SK-N-SH (cell line): ENCODE data around the gene MYLK2. TPM values are rescaled to one million over a fixed set of nuclear protein-coding genes. Genes with fewer than 3 reads are reported as not detected.
A peak's percentile ranks its signal among the peaks of the same experiment; 100 is the strongest.

Experiments
- CTCF ChIA-PET: fragments of 300-600, 350-600 bp; formaldehyde crosslinking; extraction: SDS; loops from one replicate; lab custom pipeline; 2021; lab: Yijun Ruan, JAX
- POLR2A ChIA-PET: fragments of 350-600 bp; sonication (Branson Sonifier 250); formaldehyde crosslinking; extraction: SDS; loops from one replicate; lab custom pipeline; 2020; ENCODE audit warnings: antibody characterized with exemption, inconsistent platforms; lab: Yijun Ruan, JAX
- DNase-seq: peaks from one replicate; pipeline ENCODE4 v3.0.0; 2012
- H2AFZ ChIP-seq: fragments of 200-600 bp; sonication (generic); 2 replicates; pipeline ENCODE4 v1.8.1; 2016; ENCODE audit warnings: antibody characterized with exemption, mild to moderate bottlenecking, low read depth
- H3F3A ChIP-seq: fragments of 200-600 bp; sonication (generic); replicated peaks from 2 replicates; pipeline ENCODE3; 2016; ENCODE audit warnings: antibody characterized with exemption, mild to moderate bottlenecking; ENCODE audit not compliant: insufficient read depth
- H3K27ac ChIP-seq, 2 experiments: fragments of 200-500 bp in 1 of 2; fragments of 200-600 bp in 1 of 2; sonication (Bioruptor generic) in 1 of 2; sonication (generic), shearing (Covaris generic) in 1 of 2; 2 replicates each; pipeline versions ENCODE4 v1.5.1 to v1.6.1; 2014 to 2016; ENCODE audit warnings: low read depth in 2 of 2, inconsistent platforms in 1 of 2, low read length in 1 of 2, mild to moderate bottlenecking in 1 of 2, mixed read lengths in 1 of 2
- H3K27me3 ChIP-seq: fragments of 200-600 bp; sonication (generic), shearing (Covaris generic); 2 replicates; pipeline ENCODE4 v1.6.1; 2016; ENCODE audit warnings: mixed run types; ENCODE audit not compliant: insufficient read depth
- H3K36me3 ChIP-seq, 2 experiments: fragments of 200-500 bp in 1 of 2; fragments of 200-600 bp in 1 of 2; sonication (Bioruptor generic) in 1 of 2; sonication (generic) in 1 of 2; replicated peaks in 1 of 2; 2 replicates each; pipeline versions ENCODE3 to v1.5.1; 2014 to 2016; ENCODE audit warnings: low read length in 1 of 2, mild to moderate bottlenecking in 1 of 2; ENCODE audit not compliant: insufficient read depth in 2 of 2, control insufficient read depth in 1 of 2
- H3K4me1 ChIP-seq, 2 experiments: fragments of 200-500 bp in 1 of 2; fragments of 200-600 bp in 1 of 2; sonication (Bioruptor generic) in 1 of 2; sonication (generic), shearing (Covaris generic) in 1 of 2; 2 replicates each; pipeline versions ENCODE4 v1.5.1 to v1.6.1; 2014 to 2016; ENCODE audit warnings: low read depth in 1 of 2, low read length in 1 of 2, mixed run types in 1 of 2; ENCODE audit not compliant: insufficient read depth in 2 of 2, control insufficient read depth in 1 of 2
- H3K4me2 ChIP-seq: fragments of 200-600 bp; sonication (generic), shearing (Covaris generic); 2 replicates; pipeline ENCODE4 v1.6.1; 2017; ENCODE audit warnings: mixed run types
- H3K4me3 ChIP-seq, 2 experiments: fragments of 200-500 bp in 1 of 2; fragments of 200-600 bp in 1 of 2; sonication (Bioruptor generic) in 1 of 2; sonication (generic), shearing (Covaris generic) in 1 of 2; 2 replicates each; pipeline versions ENCODE4 v1.5.1 to v1.8.1; 2014 to 2016; ENCODE audit warnings: low read depth in 2 of 2, inconsistent platforms in 1 of 2, low read length in 1 of 2, mild to moderate bottlenecking in 1 of 2, mixed read lengths in 1 of 2, moderate library complexity in 1 of 2
- H3K79me2 ChIP-seq: fragments of 200-600 bp; sonication (generic); 2 replicates; pipeline ENCODE4 v1.8.1; 2017; ENCODE audit warnings: mild to moderate bottlenecking; ENCODE audit not compliant: insufficient read depth
- H3K9ac ChIP-seq: fragments of 200-600 bp; sonication (generic); 2 replicates; pipeline ENCODE4 v1.6.1; 2017; ENCODE audit warnings: mixed run types
- H3K9me2 ChIP-seq: fragments of 200-600 bp; sonication (generic); 2 replicates; pipeline ENCODE4 v1.6.1; 2017; ENCODE audit warnings: mixed run types
- H3K9me3 ChIP-seq: fragments of 200-600 bp; sonication (generic); 2 replicates; pipeline ENCODE4 v1.6.1; 2017; ENCODE audit warnings: mixed run types, mild to moderate bottlenecking, moderate library complexity
- H4K20me1 ChIP-seq: fragments of 200-600 bp; sonication (generic); 2 replicates; pipeline ENCODE4 v1.6.1; 2017; ENCODE audit warnings: mild to moderate bottlenecking, mixed run types; ENCODE audit not compliant: insufficient read depth
- CHD2 ChIP-seq: fragments of 150-350 bp; IDR thresholded peaks from 2 replicates; pipeline ENCODE4 v1.6.1; 2018; ENCODE audit warnings: low read length; ENCODE audit not compliant: partially characterized antibody
- EP300 ChIP-seq, 2 experiments: IDR thresholded peaks; 2 replicates each; pipeline versions ENCODE4 v1.4.0 to v1.6.1; 2012; ENCODE audit warnings: borderline replicate concordance in 1 of 2, low read depth in 1 of 2, low read length in 1 of 2
- EZH2phosphoT487 ChIP-seq: fragments of 200-600 bp; sonication (generic); IDR thresholded peaks from 2 replicates; pipeline ENCODE4 v1.6.1; 2017; ENCODE audit warnings: low read depth, mixed run types, mild to moderate bottlenecking, antibody characterized with exemption, moderate library complexity, borderline replicate concordance
- FOSL2 ChIP-seq: IDR thresholded peaks from 2 replicates; pipeline ENCODE4 v1.4.0; 2012; ENCODE audit warnings: low read depth, mild to moderate bottlenecking, moderate library complexity, borderline replicate concordance
- FOXJ3 ChIP-seq: sonication (generic); formaldehyde crosslinking; IDR thresholded peaks from 2 replicates; pipeline ENCODE4 v1.5.1; 2020; ENCODE audit warnings: mild to moderate bottlenecking, missing genetic modification reagents
- FOXM1 ChIP-seq: IDR thresholded peaks from 2 replicates; pipeline ENCODE4 v1.4.0; 2012; ENCODE audit warnings: low read depth, mild to moderate bottlenecking
- GABPA ChIP-seq: IDR thresholded peaks from 2 replicates; pipeline ENCODE4 v1.4.0; 2012; ENCODE audit warnings: low read depth, mild to moderate bottlenecking
- JUND ChIP-seq: IDR thresholded peaks from 2 replicates; pipeline ENCODE4 v1.4.0; 2012
- MAX ChIP-seq: IDR thresholded peaks from 2 replicates; pipeline ENCODE4 v1.4.0; 2012; ENCODE audit warnings: low read depth
- MEF2A ChIP-seq: IDR thresholded peaks from 2 replicates; pipeline ENCODE4 v1.4.0; 2012; ENCODE audit warnings: low read depth, borderline replicate concordance
- MXI1 ChIP-seq: IDR thresholded peaks from 2 replicates; pipeline ENCODE4 v1.6.1; 2012; ENCODE audit warnings: mild to moderate bottlenecking, low read depth, low read length, improper control_type of control experiment
- NFIC ChIP-seq: IDR thresholded peaks from 2 replicates; pipeline ENCODE4 v1.4.0; 2012; ENCODE audit warnings: borderline replicate concordance
- NRF1 ChIP-seq: IDR thresholded peaks from 2 replicates; pipeline ENCODE4 v1.6.1; 2012; ENCODE audit warnings: low read depth, mild to moderate bottlenecking, low read length
- POLR2AphosphoS5 ChIP-seq: IDR thresholded peaks from 2 replicates; pipeline ENCODE4 v1.6.1; 2012; ENCODE audit warnings: low read depth, low read length
- RCOR1 ChIP-seq: fragments of 150-350 bp; IDR thresholded peaks from 2 replicates; pipeline ENCODE4 v1.6.1; 2017; ENCODE audit warnings: antibody characterized with exemption, low read length
- RFX5 ChIP-seq: IDR thresholded peaks from 2 replicates; pipeline ENCODE4 v1.6.1; 2012; ENCODE audit warnings: mild to moderate bottlenecking, improper control_type of control experiment, low read length
- SMC3 ChIP-seq: IDR thresholded peaks from 2 replicates; pipeline ENCODE4 v1.6.1; 2012; ENCODE audit warnings: low read depth, low read length, improper control_type of control experiment
- TAF1 ChIP-seq: IDR thresholded peaks from 2 replicates; pipeline ENCODE4 v1.6.1; 2012; ENCODE audit warnings: low read depth, mild to moderate bottlenecking, low read length, moderate library complexity, borderline replicate concordance
- TEAD4 ChIP-seq: IDR thresholded peaks from 2 replicates; pipeline ENCODE4 v1.4.0; 2012; ENCODE audit warnings: mild to moderate bottlenecking, borderline replicate concordance; ENCODE audit not compliant: insufficient read depth
- USF1 ChIP-seq: IDR thresholded peaks from 2 replicates; pipeline ENCODE4 v1.4.0; 2012; ENCODE audit warnings: low read depth, borderline replicate concordance
- ZBTB33 ChIP-seq: IDR thresholded peaks from 2 replicates; pipeline ENCODE4 v1.4.0; 2012; ENCODE audit warnings: low read depth, borderline replicate concordance
- WGBS: methylation state at CpG from one replicate; pipeline ENCODE4 v1.1.6; 2017; ENCODE audit warnings: low lambda C conversion rate; 5-methylcytosine and 5-hydroxymethylcytosine counted together
- polyA plus RNA-seq, 3 experiments: library from polyadenylated mRNA; depleted of rRNA; stranded (reverse); fragments of >200 nt; gene quantifications; 2 replicates each; pipeline ENCODE4 v1.2.3, GENCODE V29; 2012

Gene MYLK2
- polyA plus RNA-seq, 1 of the 3 experiments (the other 2 are of a cell fraction), result 0.21 TPM

DNA sequence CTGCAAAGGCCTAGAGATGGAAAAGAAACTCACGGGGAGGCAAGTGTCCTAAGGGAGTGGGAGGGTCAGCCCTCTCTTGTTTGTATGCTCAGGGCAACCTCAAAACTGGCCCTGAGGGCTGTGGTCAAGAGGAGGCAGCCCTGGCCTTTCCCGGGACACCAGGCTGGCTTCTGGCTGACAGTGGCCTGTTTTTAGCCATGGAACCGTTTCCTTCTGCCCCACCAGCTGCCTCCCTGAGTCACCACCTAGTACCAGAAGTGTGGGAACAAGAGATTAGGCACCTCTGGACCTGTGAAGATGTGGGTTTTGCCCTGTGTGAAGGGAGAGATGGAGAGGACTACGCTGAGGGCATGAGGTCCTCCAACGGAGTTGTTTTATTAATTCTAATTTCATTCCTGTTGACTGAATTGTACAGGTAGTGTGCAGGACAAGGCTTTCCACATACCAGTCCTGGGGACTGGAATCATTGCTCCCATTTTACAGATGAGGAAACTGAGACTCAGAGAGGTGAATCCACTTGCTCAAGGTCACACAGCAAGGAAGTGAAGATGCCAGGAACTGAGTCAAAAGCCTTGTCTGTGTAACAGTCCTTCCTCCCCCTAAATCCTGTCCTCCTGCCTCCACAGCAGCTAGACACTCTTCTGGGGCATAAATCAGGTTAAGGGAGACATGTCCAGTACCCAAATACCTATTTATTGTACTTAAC is 20.8 kb downstream of the MYLK2 start:
- Histone ChIP-seq H3K9me2 (no peaks in the 10 kb centered on the region), H3K4me3 (no peak overlapping the region), H3K27me3 (no peaks in the 10 kb centered on the region), H3K36me3 (no peaks in the 10 kb centered on the region), H4K20me1 (no peaks in the 10 kb centered on the region), H3K79me2 (no peaks in the 10 kb centered on the region), H3K9ac (no peak overlapping the region), H3K9me3 (no peaks in the 10 kb centered on the region), H3K27ac (peak overlapping the region in 1 of 2 experiments; percentile 76; a peak in 2 of 4 replicates), H3K4me1 (peaks cover 60 to 65% of the 10 kb centered on the region in 2 experiments), H3F3A (peaks cover 39% of the 10 kb centered on the region), H2AFZ (no peak overlapping the region), H3K4me2 (no peak overlapping the region)
- no peak for DNase-seq
- POLR2A ChIA-PET, result no interaction called here
- TF ChIP-seq RCOR1, result peak; percentile 35; the same call in 1 of the 2 replicates
- TF ChIP-seq FOXM1, result no peak
- no peak for TF ChIP-seq EP300 (IDR thresholded peaks at IDR 0.05; ENCODE audit: borderline replicate concordance in 1 of 2, low read depth in 1 of 2, low read length in 1 of 2)
- TF ChIP-seq FOXJ3 (CRISPR knock-in tag), result no peak
- TF ChIP-seq ZBTB33, result no peak
- no peak for TF ChIP-seq MEF2A
- TF ChIP-seq TEAD4, result no peak
- TF ChIP-seq TAF1, result no peak
- CTCF ChIA-PET, result interaction anchor here (1.4 to 15.5 kb wide), 4 partner anchors 13 to 193 kb away, joined by 3 to 174 read pairs (median 32); partner anchors contain the start of gene PDRG1
- WGBS, result 67% methylated on average over 5 of the region's 5 CpGs

GRCh38 chr20:31840906-31841816 is 22.0 kb downstream of the MYLK2 start:
- Histone ChIP-seq H3K27me3 (no peaks in the 10 kb centered on the region), H3F3A (peaks cover 31% of the 10 kb centered on the region), H3K9me2 (no peaks in the 10 kb centered on the region), H3K4me1 (peaks cover 52 to 57% of the 10 kb centered on the region in 2 experiments), H4K20me1 (no peaks in the 10 kb centered on the region), H3K9me3 (no peaks in the 10 kb centered on the region), H3K79me2 (no peaks in the 10 kb centered on the region), H3K4me3 (no peak overlapping the region), H2AFZ (no peak overlapping the region), H3K27ac (peak overlapping the region; percentile 17 to 76), H3K36me3 (no peaks in the 10 kb centered on the region), H3K9ac (no peak overlapping the region; the same call in 1 of the 2 replicates), H3K4me2 (peak overlapping the region; percentile 69; the same call in 1 of the 2 replicates)
- ChIA-PET CTCF (interaction anchor here (1.4 to 15.5 kb wide), 3 partner anchors 12 to 111 kb away, joined by 3 to 174 read pairs (median 20); partner anchors contain the start of gene PDRG1), POLR2A (no interaction called here)
- TF ChIP-seq JUND (no peak), FOXM1 (no peak), RCOR1 (no peak), CHD2 (no peak), MXI1 (no peak), MEF2A (no peak), POLR2AphosphoS5 (no peak), FOSL2 (no peak), EZH2phosphoT487 (no peak), EP300 (IDR thresholded peaks at IDR 0.05; ENCODE audit: borderline replicate concordance in 1 of 2, low read depth in 1 of 2, low read length in 1 of 2) (no peak), GABPA (no peak), SMC3 (no peak), RFX5 (no peak), NFIC (no peak; the same call in 1 of the 2 replicates), NRF1 (no peak), USF1 (no peak), MAX (no peak)
- DNase-seq, result no peak
- WGBS, result 83% methylated on average over 14 of the region's 15 CpGs
